CD4-positive, CD25-positive, alpha-beta regulatory T cell (primary cell): ENCODE results near the gene MPP3. TPM values are rescaled to one million over a fixed set of nuclear protein-coding genes. Genes with fewer than 3 reads are reported as not detected.
A peak's percentile ranks its signal among the peaks of the same experiment; 100 is the strongest.
"Not testable (repeated sequence)": the region's sequence is repeated elsewhere in the genome, so short reads cannot be mapped to it uniquely, and the experiment has no call there.

ENCODE experiments used
- ATAC-seq, 2 donors: fragments of 150-1000 bp; cut with Tn5 transposase; one replicate each; pipeline ENCODE4 v1.10.0; 2021; ENCODE audit warnings: low read depth in 2 of 2, moderate number of reproducible peaks in 2 of 2, moderate library complexity in 1 of 2
- DNase-seq, 3 donors: peaks; one replicate each; pipeline versions ENCODE4 v3.0.0 to v3.0.0-alpha.2; 2012 to 2022; ENCODE audit warnings: mixed read lengths in 1 of 3
- H3K27ac ChIP-seq: one replicate; pipeline ENCODE4 v1.7.0; 2013; ENCODE audit warnings: mild to moderate bottlenecking, low read length; ENCODE audit not compliant: insufficient read depth, poor library complexity, severe bottlenecking
- H3K27me3 ChIP-seq: one replicate; pipeline ENCODE4 v1.7.0; 2013; ENCODE audit warnings: low read length; ENCODE audit not compliant: control insufficient read depth, insufficient read depth
- H3K36me3 ChIP-seq: one replicate; pipeline ENCODE4 v1.7.0; 2013; ENCODE audit warnings: mild to moderate bottlenecking, low read length, moderate library complexity; ENCODE audit not compliant: control insufficient read depth, insufficient read depth
- H3K4me1 ChIP-seq: 2 replicates; pipeline ENCODE4 v1.7.0; 2013; ENCODE audit warnings: mild to moderate bottlenecking, low read length; ENCODE audit not compliant: insufficient read depth, control insufficient read depth, poor library complexity, severe bottlenecking
- H3K4me3 ChIP-seq: one replicate; pipeline ENCODE4 v1.7.0; 2013; ENCODE audit warnings: low read depth, mild to moderate bottlenecking, low read length, moderate library complexity
- H3K9me3 ChIP-seq, 2 experiments: 1 replicate in 1 of 2; 2 replicates in 1 of 2; pipeline ENCODE4 v1.7.0; 2013; ENCODE audit warnings: low read length in 2 of 2, mild to moderate bottlenecking in 1 of 2, moderate library complexity in 1 of 2; ENCODE audit not compliant: control insufficient read depth in 2 of 2
- H3K27ac Mint-ChIP-seq, 3 donors: one replicate each; pipeline ENCODE4 v1.8.0; 2020 to 2022; ENCODE audit warnings: mild to moderate bottlenecking in 3 of 3, mixed read lengths in 3 of 3, moderate library complexity in 2 of 3
- H3K27me3 Mint-ChIP-seq: one replicate; pipeline ENCODE4 v1.8.0; 2022; ENCODE audit warnings: mild to moderate bottlenecking, mixed read lengths
- H3K36me3 Mint-ChIP-seq: one replicate; pipeline ENCODE4 v1.8.0; 2020; ENCODE audit warnings: mixed read lengths
- H3K4me1 Mint-ChIP-seq, 4 donors: one replicate each; pipeline ENCODE4 v1.8.0; 2020 to 2022; ENCODE audit warnings: mixed read lengths in 4 of 4, mild to moderate bottlenecking in 1 of 4
- H3K4me3 Mint-ChIP-seq, 4 donors: one replicate each; pipeline ENCODE4 v1.8.0; 2020 to 2022; ENCODE audit warnings: mild to moderate bottlenecking in 4 of 4, mixed read lengths in 4 of 4, moderate library complexity in 3 of 4
- H3K9me3 Mint-ChIP-seq, 7 donors: one replicate each; pipeline ENCODE4 v1.8.0; 2020 to 2022; ENCODE audit warnings: mixed read lengths in 7 of 7, mild to moderate bottlenecking in 3 of 7, moderate library complexity in 2 of 7
- polyA plus RNA-seq, 4 donors: library from polyadenylated mRNA; unstranded; fragments of 300-500 nt; fragmentation: Illumina TruSeq; gene quantifications; one replicate each; pipeline ENCODE4 v1.2.3, GENCODE V29; 2021
- total RNA-seq: library from RNA; stranded (reverse); gene quantifications from one replicate; pipeline ENCODE4 v1.2.3, GENCODE V29; 2022

MPP3 gene
- total and polyA plus RNA-seq, 5 donors from 2014 or later = not detected

DNA sequence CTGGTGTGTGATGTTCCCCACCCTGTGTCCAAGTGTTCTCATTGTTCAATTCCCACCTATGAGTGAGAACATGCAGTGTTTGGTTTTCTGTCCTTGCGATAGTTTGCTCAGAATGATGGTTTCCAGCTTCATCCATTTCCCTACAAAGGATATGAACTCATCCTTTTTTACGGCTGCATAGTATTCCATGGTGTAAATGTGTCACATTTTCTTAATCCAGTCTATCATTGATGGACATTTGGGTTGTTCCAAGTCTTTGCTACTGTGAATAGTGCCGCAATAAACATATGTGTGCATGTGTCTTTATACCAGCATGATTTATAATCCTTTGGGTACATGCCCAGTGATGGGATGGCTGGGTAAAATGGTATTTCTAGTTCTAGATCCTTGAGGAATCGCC, 40.3 kb downstream of the MPP3 start:
- peaks cover 0 to 10% (median 6%) of the 10 kb centered on the region in 4 donors for H3K4me1 Mint-ChIP-seq
- not testable (repeated sequence) for ATAC-seq, H3K36me3 ChIP-seq, H3K9me3 Mint-ChIP-seq, H3K9me3 ChIP-seq, H3K27me3 ChIP-seq, H3K4me1 ChIP-seq, H3K27ac ChIP-seq, H3K4me3 ChIP-seq, H3K27ac Mint-ChIP-seq, DNase-seq, H3K36me3 Mint-ChIP-seq
- peak overlapping the region in 1 of 4 donors; percentile 34 for H3K4me3 Mint-ChIP-seq
- peaks cover 48% of the 10 kb centered on the region for H3K27me3 Mint-ChIP-seq

DNA sequence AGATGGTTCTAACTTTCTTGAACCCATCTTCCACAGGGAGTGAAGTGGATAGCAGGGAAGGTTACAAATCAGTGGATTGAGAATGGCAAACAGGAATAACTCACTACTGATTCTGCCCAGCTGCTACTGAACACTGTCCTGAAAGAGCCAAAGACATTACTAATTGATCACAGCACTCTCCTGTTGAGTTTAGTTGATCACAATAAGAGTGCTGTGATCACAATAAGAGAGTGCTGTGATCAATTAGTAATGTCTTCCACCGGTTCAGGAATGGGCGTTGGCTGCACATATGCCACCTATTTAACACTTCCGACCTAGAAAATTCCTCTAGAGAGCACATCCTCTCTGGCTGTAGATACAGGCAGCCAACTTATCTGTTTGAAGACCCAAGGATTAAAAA, 41.4 kb downstream of the MPP3 start:
- Mint-ChIP-seq H3K27me3 (peaks cover 40% of the 10 kb centered on the region), H3K4me3 (no peak overlapping the region), H3K9me3 (peaks cover 0 to 5% (median 0%) of the 10 kb centered on the region in 7 donors), H3K36me3 (no peaks in the 10 kb centered on the region), H3K4me1 (peaks cover 0 to 10% (median 6%) of the 10 kb centered on the region in 4 donors), H3K27ac (no peak overlapping the region)
- H3K9me3 ChIP-seq = no peaks in the 10 kb centered on the region
- DNase-seq (peak in 1 of 3 donors; percentile 30), ATAC-seq (no peak)
- H3K4me3 ChIP-seq = no peak overlapping the region
- H3K4me1 ChIP-seq = no peaks in the 10 kb centered on the region
- H3K27ac ChIP-seq = no peak overlapping the region
- H3K36me3 ChIP-seq = no peaks in the 10 kb centered on the region
- peaks cover 3% of the 10 kb centered on the region for H3K27me3 ChIP-seq

DNA sequence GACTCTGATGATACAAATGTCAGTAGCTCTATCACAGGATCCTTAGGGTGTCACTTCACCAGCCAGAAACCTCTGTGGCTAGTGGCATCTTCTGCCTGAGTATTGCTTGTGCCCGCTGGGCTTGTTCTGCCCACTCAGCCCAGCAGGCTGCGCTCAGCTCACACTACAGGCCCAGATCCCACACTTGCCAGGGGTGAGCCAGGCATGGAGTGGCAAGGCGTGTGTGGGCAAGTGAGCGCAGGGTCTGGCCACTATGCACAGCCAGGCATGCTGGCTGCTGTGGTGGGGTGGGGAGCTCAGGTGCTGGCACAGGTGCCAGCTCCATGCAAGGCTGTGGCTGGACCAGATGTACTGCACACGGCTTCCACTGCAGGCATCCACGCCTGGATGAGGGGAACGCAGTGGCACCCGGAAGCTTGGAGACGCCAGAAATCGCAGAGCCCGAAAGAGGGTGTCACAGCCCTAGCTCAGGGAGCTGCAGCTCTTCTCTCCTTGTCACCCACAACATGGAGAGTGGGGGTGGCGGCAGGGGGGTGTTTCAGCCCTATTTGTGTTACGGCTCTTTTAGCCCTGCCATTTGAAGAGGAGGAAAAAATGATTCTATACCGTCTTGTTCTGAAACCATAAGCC, 42.5 kb downstream of the MPP3 start:
- H3K36me3 Mint-ChIP-seq = no peaks in the 10 kb centered on the region
- H3K9me3 Mint-ChIP-seq = peaks cover 0 to 5% (median 0%) of the 10 kb centered on the region in 7 donors
- no peak overlapping the region for H3K4me3 Mint-ChIP-seq
- Histone ChIP-seq H3K27me3 (peaks cover 3% of the 10 kb centered on the region), H3K36me3 (no peaks in the 10 kb centered on the region), H3K4me1 (no peaks in the 10 kb centered on the region), H3K4me3 (no peak overlapping the region), H3K9me3 (no peaks in the 10 kb centered on the region), H3K27ac (no peak overlapping the region)
- H3K4me1 Mint-ChIP-seq = peaks cover 0 to 10% (median 6%) of the 10 kb centered on the region in 4 donors
- H3K27ac Mint-ChIP-seq = no peak overlapping the region
- DNase-seq (no peak), ATAC-seq (no peak)
- peaks cover 34% of the 10 kb centered on the region for H3K27me3 Mint-ChIP-seq

DNA sequence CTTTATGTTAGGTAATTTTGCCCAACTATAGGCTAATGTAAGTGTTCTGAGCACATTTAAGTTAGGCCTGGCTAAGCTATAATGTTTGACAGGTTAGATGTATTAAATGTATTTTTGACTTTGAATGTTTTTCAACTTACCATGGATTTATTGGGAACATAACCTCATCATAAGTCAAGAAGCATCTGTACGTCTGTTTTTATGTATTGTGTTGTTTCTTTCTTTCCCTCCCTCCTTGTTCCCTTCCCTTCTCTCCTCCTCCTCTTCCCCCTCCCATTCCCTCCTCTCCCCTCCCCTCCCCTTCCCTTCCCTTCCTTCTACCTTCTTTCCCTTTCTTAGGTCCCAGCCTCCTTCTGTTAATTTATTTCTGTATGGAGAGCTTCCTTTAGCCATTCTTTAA, 43.5 kb downstream of the MPP3 start:
- peaks cover 0 to 5% (median 0%) of the 10 kb centered on the region in 7 donors for H3K9me3 Mint-ChIP-seq
- ATAC-seq = no peak

DNA sequence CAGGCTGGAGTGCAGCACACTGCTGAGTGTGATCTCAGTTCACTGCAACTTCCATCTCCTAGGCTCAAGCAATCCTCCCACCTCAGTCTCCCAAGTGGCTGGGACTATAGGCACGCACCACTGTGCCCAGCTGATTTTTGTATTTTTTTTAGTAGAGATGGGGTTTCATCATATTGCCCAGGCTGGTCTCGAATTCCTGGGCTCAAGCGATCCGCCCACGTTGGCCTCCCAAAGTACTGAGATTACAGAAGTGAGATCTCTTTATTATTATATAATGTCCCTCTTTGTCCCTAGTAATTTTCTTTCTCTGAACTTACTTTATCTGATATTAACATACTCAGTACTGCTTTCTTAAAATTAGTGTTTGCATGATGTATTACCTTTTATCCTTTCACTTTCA, 44.4 kb downstream of the MPP3 start:
- no peak for ATAC-seq
- Mint-ChIP-seq H3K27ac (peak overlapping the region in 1 of 3 donors; percentile 38), H3K36me3 (no peaks in the 10 kb centered on the region)

More for the DNA sequence above, 43.5 kb downstream of the MPP3 start:
- Histone ChIP-seq H3K27ac (no peak overlapping the region), H3K36me3 (no peaks in the 10 kb centered on the region), H3K9me3 (no peaks in the 10 kb centered on the region), H3K27me3 (peaks cover 3% of the 10 kb centered on the region), H3K4me1 (no peaks in the 10 kb centered on the region), H3K4me3 (no peak overlapping the region)
- H3K36me3 Mint-ChIP-seq = no peaks in the 10 kb centered on the region
- no peak for DNase-seq
- peaks cover 0 to 10% (median 6%) of the 10 kb centered on the region in 4 donors for H3K4me1 Mint-ChIP-seq
- H3K4me3 Mint-ChIP-seq = no peak overlapping the region
- H3K27me3 Mint-ChIP-seq = peaks cover 36% of the 10 kb centered on the region
- no peak overlapping the region for H3K27ac Mint-ChIP-seq

DNA sequence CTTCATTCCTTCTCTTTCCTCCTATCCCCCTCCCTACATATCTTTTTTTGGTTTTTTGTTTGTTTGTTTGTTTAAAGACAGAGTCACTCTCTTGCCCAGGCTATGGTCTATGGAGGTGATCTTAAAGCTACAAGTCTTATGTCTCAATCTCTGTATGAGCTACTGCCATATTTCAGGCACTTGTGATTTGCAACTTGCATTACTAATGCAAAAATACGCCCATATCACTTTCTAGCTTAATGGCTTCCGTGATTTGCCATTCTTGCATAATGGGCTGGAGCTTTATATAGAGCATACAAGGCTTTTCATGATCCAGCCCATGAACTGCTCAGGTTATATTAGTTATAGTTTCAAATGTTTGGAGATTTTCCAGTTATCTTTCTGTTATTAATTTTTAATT, 45.2 kb downstream of the MPP3 start:
- DNase-seq = no peak
- ATAC-seq = no peak
- Histone ChIP-seq H3K36me3 (no peaks in the 10 kb centered on the region), H3K4me1 (no peaks in the 10 kb centered on the region), H3K27me3 (peaks cover 11% of the 10 kb centered on the region), H3K4me3 (no peak overlapping the region), H3K27ac (no peak overlapping the region), H3K9me3 (no peaks in the 10 kb centered on the region)
- Mint-ChIP-seq H3K36me3 (no peaks in the 10 kb centered on the region), H3K4me1 (peaks cover 0 to 10% (median 6%) of the 10 kb centered on the region in 4 donors), H3K27ac (no peak overlapping the region), H3K27me3 (peaks cover 53% of the 10 kb centered on the region), H3K9me3 (peaks cover 0 to 3% (median 0%) of the 10 kb centered on the region in 7 donors), H3K4me3 (no peak overlapping the region)

More for the DNA sequence above, 44.4 kb downstream of the MPP3 start:
- peaks cover 4% of the 10 kb centered on the region for H3K27me3 ChIP-seq
- peaks cover 0 to 4% (median 0%) of the 10 kb centered on the region in 7 donors for H3K9me3 Mint-ChIP-seq
- no peaks in the 10 kb centered on the region for H3K36me3 ChIP-seq
- H3K4me3 ChIP-seq = no peak overlapping the region
- H3K27me3 Mint-ChIP-seq = peaks cover 45% of the 10 kb centered on the region
- no peak overlapping the region for H3K4me3 Mint-ChIP-seq
- H3K27ac ChIP-seq = no peak overlapping the region
- no peaks in the 10 kb centered on the region for H3K9me3 ChIP-seq
- H3K4me1 ChIP-seq = no peaks in the 10 kb centered on the region
- peaks cover 0 to 10% (median 6%) of the 10 kb centered on the region in 4 donors for H3K4me1 Mint-ChIP-seq
- DNase-seq = no peak

DNA sequence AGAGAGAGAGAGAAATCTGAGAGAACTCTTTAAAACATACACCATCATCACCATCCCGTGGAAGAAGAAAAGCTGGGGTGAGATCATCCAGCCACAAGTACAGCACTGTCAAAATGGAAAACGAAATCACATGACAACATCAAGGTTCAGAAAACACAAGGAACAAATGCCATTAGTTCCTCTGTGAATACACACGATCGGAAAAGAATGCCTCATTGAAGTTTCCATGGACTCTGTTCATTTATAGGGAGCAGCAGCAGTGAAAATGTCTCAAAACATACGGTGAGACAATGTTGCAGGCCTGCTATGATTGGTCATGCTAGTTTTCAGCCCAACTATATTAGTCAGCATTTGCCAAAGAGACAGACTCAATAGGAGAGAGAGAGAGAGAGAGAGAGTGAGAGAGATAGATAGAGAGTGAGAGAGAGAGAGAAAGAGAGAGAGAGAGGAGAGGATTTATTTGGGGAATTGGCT, 48.3 kb downstream of the MPP3 start:
- no peak for ATAC-seq
- no peak overlapping the region for H3K4me3 Mint-ChIP-seq
- H3K27ac ChIP-seq = no peak overlapping the region

DNA sequence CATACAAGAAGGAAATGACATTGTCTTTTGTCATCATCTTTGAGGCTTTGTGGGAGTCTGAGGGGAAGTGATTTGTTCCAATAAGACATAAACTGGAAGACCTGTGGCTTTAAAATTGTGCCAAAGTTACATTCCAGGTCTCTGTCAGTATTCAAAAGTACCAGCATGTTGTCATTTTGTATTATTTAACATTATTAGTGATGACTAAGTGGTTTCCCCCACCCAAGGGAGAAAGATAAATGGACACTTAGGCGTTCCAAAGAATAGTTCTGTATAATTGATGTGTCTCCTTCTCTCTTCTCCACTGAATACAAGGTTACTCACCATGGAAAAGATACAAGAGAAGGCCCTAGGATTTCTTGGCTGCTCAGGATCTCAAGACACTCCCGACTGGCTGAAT, 48.9 kb downstream of the MPP3 start:
- Histone ChIP-seq H3K4me1 (peaks cover 7% of the 10 kb centered on the region), H3K27ac (no peak overlapping the region), H3K4me3 (no peak overlapping the region), H3K9me3 (no peaks in the 10 kb centered on the region), H3K36me3 (no peaks in the 10 kb centered on the region), H3K27me3 (peaks cover 31% of the 10 kb centered on the region)
- peaks cover 0 to 1% (median 0%) of the 10 kb centered on the region in 7 donors for H3K9me3 Mint-ChIP-seq
- peaks cover 0 to 7% (median 2%) of the 10 kb centered on the region in 4 donors for H3K4me1 Mint-ChIP-seq
- H3K36me3 Mint-ChIP-seq = no peaks in the 10 kb centered on the region
- H3K27me3 Mint-ChIP-seq = peaks cover 56% of the 10 kb centered on the region
- H3K4me3 Mint-ChIP-seq = no peak overlapping the region
- DNase-seq = no peak
- H3K27ac Mint-ChIP-seq = no peak overlapping the region
- no peak for ATAC-seq

More for the DNA sequence above, 48.3 kb downstream of the MPP3 start:
- peaks cover 0 to 1% (median 0%) of the 10 kb centered on the region in 4 donors for H3K4me1 Mint-ChIP-seq
- Histone ChIP-seq H3K4me3 (no peak overlapping the region), H3K36me3 (no peaks in the 10 kb centered on the region), H3K27me3 (peaks cover 30% of the 10 kb centered on the region), H3K4me1 (peaks cover under 1% of the 10 kb centered on the region), H3K9me3 (no peaks in the 10 kb centered on the region)
- peaks cover 0 to 1% (median 0%) of the 10 kb centered on the region in 7 donors for H3K9me3 Mint-ChIP-seq
- peaks cover 58% of the 10 kb centered on the region for H3K27me3 Mint-ChIP-seq
- H3K27ac Mint-ChIP-seq = no peak overlapping the region
- no peaks in the 10 kb centered on the region for H3K36me3 Mint-ChIP-seq
- DNase-seq = no peak
